ENCODE results near the gene POR.
"Not testable (repeated sequence)": the region's sequence is repeated elsewhere in the genome, so short reads cannot be mapped to it uniquely, and the experiment has no call there.

POR gene

GRCh38 chr7:76022026-76022780 is 107.2 kb downstream of the POR start:
- DNase-seq (ENCODE audit: low read depth in 3 of 3): no peak

GRCh38 chr7:76023002-76023401 is 108.0 kb downstream of the POR start:
- DNase-seq (ENCODE audit: low read depth in 3 of 3): no peak

GRCh38 chr7:76029682-76030081 is 114.7 kb downstream of the POR start:
- DNase-seq (ENCODE audit: low read depth in 3 of 3): not testable (repeated sequence)

GRCh38 chr7:76031964-76032363 is 117.0 kb downstream of the POR start:
- no peak for DNase-seq (ENCODE audit: low read depth in 3 of 3)
